MM.1S (cell line): ENCODE data around the gene TP73.

ENCODE experiments used
- DNase-seq: peaks from one replicate; pipeline ENCODE4 v3.0.0-alpha.2; 2015
- H2AFZ ChIP-seq: fragments of 300-600 bp; sonication (generic); 2 replicates; pipeline ENCODE4 v1.6.0; 2016; ENCODE audit warnings: antibody characterized with exemption, low read length
- H3F3A ChIP-seq: fragments of 300-600 bp; sonication (generic); 2 replicates; pipeline ENCODE4 v1.6.1; 2016; ENCODE audit warnings: mild to moderate bottlenecking, antibody characterized with exemption, low read length, moderate library complexity, mixed read lengths; ENCODE audit not compliant: insufficient read depth
- H3K27ac ChIP-seq: fragments of 300-600 bp; sonication (generic); 2 replicates; pipeline ENCODE4 v1.5.1; 2016; ENCODE audit warnings: mild to moderate bottlenecking, low read length
- H3K27me3 ChIP-seq: fragments of 300-600 bp; sonication (generic); replicated peaks from 2 replicates; pipeline ENCODE4 v1.6.0; 2016; ENCODE audit warnings: low read length; ENCODE audit not compliant: insufficient read depth
- H3K36me3 ChIP-seq: fragments of 300-600 bp; sonication (generic); replicated peaks from 2 replicates; pipeline ENCODE4 v1.6.1; 2016; ENCODE audit warnings: mild to moderate bottlenecking, low read length, mixed read lengths; ENCODE audit not compliant: insufficient read depth
- H3K4me1 ChIP-seq: fragments of 300-600 bp; sonication (generic); 2 replicates; pipeline ENCODE4 v1.6.1; 2016; ENCODE audit warnings: low read length, mixed read lengths
- H3K4me2 ChIP-seq: fragments of 300-600 bp; sonication (generic); 2 replicates; pipeline ENCODE4 v1.6.0; 2016; ENCODE audit warnings: low read depth, low read length
- H3K4me3 ChIP-seq: fragments of 300-600 bp; sonication (generic); 2 replicates; pipeline ENCODE4 v1.5.1; 2016; ENCODE audit warnings: low read length, mixed read lengths
- H3K79me2 ChIP-seq: fragments of 300-600 bp; sonication (generic); 2 replicates; pipeline ENCODE4 v1.6.1; 2016; ENCODE audit warnings: mixed run types, low read length, mixed read lengths
- H3K9ac ChIP-seq: fragments of 300-600 bp; sonication (generic); 2 replicates; pipeline ENCODE4 v1.6.1; 2016; ENCODE audit warnings: low read length, mixed read lengths
- H3K9me2 ChIP-seq: fragments of 300-600 bp; sonication (generic); replicated peaks from 2 replicates; pipeline ENCODE4 v1.6.1; 2016; ENCODE audit warnings: mild to moderate bottlenecking, low read length, mixed read lengths; ENCODE audit not compliant: insufficient read depth
- H3K9me3 ChIP-seq: fragments of 300-600 bp; sonication (generic); replicated peaks from 2 replicates; pipeline ENCODE4 v1.6.1; 2016; ENCODE audit warnings: mild to moderate bottlenecking, low read length, mixed read lengths; ENCODE audit not compliant: insufficient read depth
- H4K20me1 ChIP-seq: fragments of 300-600 bp; sonication (generic); 2 replicates; pipeline ENCODE4 v1.6.1; 2016; ENCODE audit warnings: mild to moderate bottlenecking, low read length, moderate library complexity, mixed read lengths; ENCODE audit not compliant: insufficient read depth
- EZH2 ChIP-seq: fragments of 300-600 bp; sonication (generic); optimal IDR thresholded peaks from 2 replicates; pipeline ENCODE3; 2017; ENCODE audit warnings: low read depth, mild to moderate bottlenecking, antibody characterized with exemption, low read length, mixed read lengths
- EZH2phosphoT487 ChIP-seq: fragments of 300-600 bp; sonication (generic); IDR thresholded peaks from 2 replicates; pipeline ENCODE4 v1.6.1; 2018; ENCODE audit warnings: antibody characterized with exemption, low read length
- TF ChIP-seq, protein P1 (sequence below): fragments of 300-600 bp; sonication (generic); IDR thresholded peaks from 2 replicates; pipeline ENCODE4 v1.5.1; 2016; ENCODE audit warnings: antibody characterized with exemption, low read length, mixed read lengths

Gene TP73

DNA sequence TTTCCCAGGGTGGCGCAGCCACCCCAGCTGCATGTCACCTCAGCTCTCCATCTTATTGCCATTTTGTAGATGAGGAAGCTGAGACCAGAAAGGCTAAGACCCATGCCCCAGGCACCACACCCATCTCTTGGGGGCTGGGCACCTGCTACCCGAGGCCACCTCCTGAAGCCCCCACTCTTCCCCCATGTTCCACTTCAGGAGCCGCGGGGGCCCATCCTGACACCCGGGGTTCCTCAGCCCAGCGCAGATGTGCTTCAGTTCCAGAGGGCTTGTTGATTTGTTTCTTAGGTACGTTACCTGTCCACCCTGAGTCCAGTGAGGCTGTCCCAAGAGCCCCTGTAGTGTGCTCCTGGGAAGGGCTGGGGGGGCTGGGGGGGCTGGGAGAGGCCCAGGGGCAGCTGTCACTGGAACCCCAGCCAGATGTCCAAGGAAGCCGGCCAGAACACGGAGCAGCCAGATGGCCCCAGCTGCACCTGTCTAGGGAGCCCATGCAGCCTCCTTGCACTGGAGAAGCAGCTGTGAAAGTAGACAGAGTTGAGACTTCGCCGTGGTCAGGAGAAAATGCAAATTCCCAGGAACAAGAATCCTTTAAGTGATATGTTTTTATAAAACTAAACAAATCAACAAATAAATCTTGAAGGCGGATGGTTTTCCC is 82.8 kb downstream of the TP73 start:
- Histone ChIP-seq H3K4me3 (no peak overlapping the region), H3K36me3 (no peaks in the 10 kb centered on the region), H2AFZ (no peak overlapping the region), H3K9me2 (no peaks in the 10 kb centered on the region), H3K27ac (no peak overlapping the region), H3K9ac (no peak overlapping the region), H3K79me2 (no peaks in the 10 kb centered on the region), H3K27me3 (no peaks in the 10 kb centered on the region), H3K9me3 (no peaks in the 10 kb centered on the region), H3K4me2 (no peak overlapping the region), H3K4me1 (no peaks in the 10 kb centered on the region), H3F3A (no peaks in the 10 kb centered on the region), H4K20me1 (no peaks in the 10 kb centered on the region)
- DNase-seq, result no peak
- no peak for TF ChIP-seq EZH2
- TF ChIP-seq, protein P1, sequence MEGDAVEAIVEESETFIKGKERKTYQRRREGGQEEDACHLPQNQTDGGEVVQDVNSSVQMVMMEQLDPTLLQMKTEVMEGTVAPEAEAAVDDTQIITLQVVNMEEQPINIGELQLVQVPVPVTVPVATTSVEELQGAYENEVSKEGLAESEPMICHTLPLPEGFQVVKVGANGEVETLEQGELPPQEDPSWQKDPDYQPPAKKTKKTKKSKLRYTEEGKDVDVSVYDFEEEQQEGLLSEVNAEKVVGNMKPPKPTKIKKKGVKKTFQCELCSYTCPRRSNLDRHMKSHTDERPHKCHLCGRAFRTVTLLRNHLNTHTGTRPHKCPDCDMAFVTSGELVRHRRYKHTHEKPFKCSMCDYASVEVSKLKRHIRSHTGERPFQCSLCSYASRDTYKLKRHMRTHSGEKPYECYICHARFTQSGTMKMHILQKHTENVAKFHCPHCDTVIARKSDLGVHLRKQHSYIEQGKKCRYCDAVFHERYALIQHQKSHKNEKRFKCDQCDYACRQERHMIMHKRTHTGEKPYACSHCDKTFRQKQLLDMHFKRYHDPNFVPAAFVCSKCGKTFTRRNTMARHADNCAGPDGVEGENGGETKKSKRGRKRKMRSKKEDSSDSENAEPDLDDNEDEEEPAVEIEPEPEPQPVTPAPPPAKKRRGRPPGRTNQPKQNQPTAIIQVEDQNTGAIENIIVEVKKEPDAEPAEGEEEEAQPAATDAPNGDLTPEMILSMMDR, result no peak
- no peak for TF ChIP-seq EZH2phosphoT487

DNA sequence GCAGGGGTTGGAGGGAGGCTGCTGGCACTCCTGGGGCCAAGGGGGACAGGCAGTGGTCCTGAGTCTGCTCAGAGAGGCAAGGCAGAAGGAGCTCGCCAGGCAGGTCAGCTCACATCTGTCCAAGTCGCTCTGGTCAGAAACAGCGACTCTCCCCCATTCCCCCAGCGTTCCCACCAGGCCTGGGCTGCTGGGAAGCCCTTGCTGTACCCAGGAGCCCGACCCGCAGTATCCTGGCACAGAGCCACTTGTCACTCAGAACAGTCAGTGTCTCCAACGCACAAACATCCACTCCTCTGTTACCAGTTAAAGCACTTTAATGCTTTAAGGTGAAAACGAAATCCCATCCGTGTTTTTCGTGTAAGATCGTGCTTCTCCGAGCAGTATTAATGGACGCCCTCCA is 83.4 kb downstream of the TP73 start:
- Histone ChIP-seq H3K27ac (no peak overlapping the region), H3K9me3 (no peaks in the 10 kb centered on the region), H3F3A (no peaks in the 10 kb centered on the region), H3K36me3 (no peaks in the 10 kb centered on the region), H3K9ac (no peak overlapping the region), H3K4me2 (no peak overlapping the region), H3K79me2 (no peaks in the 10 kb centered on the region), H2AFZ (no peak overlapping the region), H4K20me1 (no peaks in the 10 kb centered on the region), H3K4me1 (no peaks in the 10 kb centered on the region), H3K9me2 (no peaks in the 10 kb centered on the region), H3K4me3 (no peak overlapping the region), H3K27me3 (no peaks in the 10 kb centered on the region)
- no peak for DNase-seq
- TF ChIP-seq EZH2 (no peak), EZH2phosphoT487 (no peak)
- TF ChIP-seq, protein P1, result no peak

DNA sequence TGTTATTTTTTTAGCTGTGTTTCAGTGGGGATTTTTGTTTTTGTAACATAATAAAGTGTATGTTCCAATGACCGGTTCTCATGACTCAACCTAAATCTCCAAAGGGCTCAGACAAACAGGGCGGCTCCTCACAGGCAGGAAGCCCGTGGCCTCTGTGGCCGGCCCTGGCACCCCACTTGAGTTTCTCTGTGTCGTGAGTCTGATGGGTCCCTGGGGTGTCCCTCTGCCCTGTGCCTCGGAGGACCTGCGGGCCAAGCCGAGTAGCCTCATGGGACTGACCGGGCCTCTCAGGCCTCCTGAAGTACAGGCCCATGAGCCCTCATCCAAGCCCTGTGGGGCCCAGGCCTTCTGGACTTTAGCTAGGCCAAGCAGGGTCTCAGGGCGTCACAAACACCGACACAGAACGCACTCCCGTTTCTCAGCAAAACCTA is 83.8 kb downstream of the TP73 start:
- H3F3A ChIP-seq, result no peaks in the 10 kb centered on the region
- no peaks in the 10 kb centered on the region for H3K9me2 ChIP-seq
- H3K9ac ChIP-seq, result no peak overlapping the region
- no peak for DNase-seq
- H3K79me2 ChIP-seq, result no peaks in the 10 kb centered on the region
- TF ChIP-seq, protein P1, result no peak
- no peak for TF ChIP-seq EZH2phosphoT487
- TF ChIP-seq EZH2, result no peak
- H3K36me3 ChIP-seq, result no peaks in the 10 kb centered on the region
- H3K4me3 ChIP-seq, result no peak overlapping the region
- no peaks in the 10 kb centered on the region for H3K27me3 ChIP-seq
- H3K4me1 ChIP-seq, result no peaks in the 10 kb centered on the region
- no peak overlapping the region for H2AFZ ChIP-seq
- H3K9me3 ChIP-seq, result no peaks in the 10 kb centered on the region
- no peak overlapping the region for H3K27ac ChIP-seq
- H4K20me1 ChIP-seq, result no peaks in the 10 kb centered on the region
- H3K4me2 ChIP-seq, result no peak overlapping the region
